Activated CD4-positive, CD25-positive, alpha-beta regulatory T cell treated with anti-CD3 and anti-CD28 coated beads, Interleukin-2, amount 50 U/mL, for 16 hours (primary cell): Measurements from ENCODE around the gene IPO9.

Source experiments
- DNase-seq: peaks from one replicate; pipeline ENCODE4 v3.0.0-alpha.2; 2020; ENCODE audit warnings: low read depth, low spot score

The IPO9 gene

DNA sequence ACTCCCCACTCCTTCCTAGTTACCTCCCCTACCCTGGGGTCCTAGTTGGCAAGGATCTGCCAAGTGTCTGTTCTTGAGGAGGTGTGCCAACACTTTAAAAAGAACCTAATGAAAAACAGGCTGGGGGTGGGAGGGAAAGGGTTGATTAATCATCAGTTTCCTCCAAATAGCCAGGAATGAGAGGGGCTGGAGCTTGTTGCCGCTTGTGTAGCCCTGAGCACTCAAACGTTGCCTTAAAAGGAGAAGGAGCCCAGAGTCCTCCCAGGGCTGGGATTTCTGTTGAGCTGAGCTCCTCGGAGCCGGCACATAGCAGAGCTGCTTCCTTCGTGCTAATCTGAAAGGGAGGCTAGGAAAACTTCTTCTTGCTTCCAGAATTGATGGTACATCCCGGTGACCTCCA, 75.6 kb downstream of the IPO9 start:
- DNase-seq: no peak

DNA sequence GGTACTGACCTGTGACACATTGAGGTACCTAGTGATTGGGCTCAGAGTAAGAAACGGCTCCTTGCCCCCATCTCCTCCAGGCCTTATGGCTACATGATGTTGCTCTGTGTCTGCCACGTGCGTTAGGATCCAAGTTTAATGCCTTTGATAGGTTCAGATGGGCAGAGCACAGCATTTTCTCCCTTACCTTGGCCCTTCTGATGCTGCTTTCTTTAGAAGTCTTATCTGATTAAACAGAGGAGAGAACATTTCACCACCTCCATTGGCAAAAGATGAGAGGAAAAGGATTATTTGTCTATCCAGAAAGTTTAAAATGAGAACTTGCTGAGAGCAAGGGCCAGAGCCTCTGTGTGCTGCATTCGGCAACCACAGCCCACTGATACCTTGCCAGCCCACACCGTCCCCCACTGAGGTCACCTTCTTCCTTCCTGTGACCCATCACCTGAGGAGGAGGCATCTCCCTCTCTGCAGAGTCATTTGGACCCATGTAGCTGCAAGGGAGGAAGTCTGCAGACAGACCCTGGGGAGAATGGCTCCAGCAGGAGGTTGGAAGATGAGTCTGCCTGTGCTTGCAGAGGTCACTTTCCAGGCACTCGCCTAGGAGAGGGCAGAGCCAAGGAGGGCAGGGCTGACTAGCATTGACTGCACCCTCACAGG, 76.4 kb downstream of the IPO9 start:
- DNase-seq: no peak

DNA sequence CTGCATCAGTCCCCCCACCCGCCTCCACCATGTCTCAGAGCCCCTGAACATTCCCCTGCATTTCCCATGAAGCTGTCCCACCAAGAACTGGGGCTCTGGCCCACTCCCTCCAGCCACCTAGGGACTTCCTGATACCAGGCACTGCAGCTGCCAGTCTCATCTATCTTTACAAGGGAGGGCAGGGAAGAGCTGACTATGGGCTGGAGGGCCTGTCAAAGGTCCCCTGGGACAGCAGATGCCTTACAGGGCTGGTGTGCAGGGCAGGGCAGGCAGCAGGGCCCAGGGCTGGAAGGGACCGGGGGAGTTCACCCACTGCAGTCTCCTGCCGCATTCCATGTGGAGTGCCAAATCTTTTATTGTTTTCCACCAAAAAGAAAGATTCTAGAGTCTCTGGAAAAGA, 77.4 kb downstream of the IPO9 start:
- no peak for DNase-seq

DNA sequence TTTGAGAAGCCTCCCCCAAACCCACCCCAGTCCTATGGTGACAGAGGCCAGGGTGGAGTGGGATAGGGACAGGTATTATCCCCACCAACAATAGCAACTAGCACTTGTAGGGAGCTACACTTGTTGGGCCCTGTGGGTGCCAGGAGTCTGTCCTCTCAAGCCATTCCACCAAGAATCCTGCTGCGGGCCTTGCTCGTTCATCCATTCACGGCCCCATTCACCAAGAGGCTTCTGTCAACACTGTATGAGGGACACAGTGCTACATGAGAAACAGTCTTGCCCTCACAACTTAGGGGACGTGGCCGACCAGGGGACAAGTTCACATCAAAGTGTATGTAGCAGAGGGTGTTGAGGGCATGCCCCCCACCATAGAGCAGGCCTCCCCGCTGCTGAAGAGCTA, 78.7 kb downstream of the IPO9 start:
- DNase-seq: no peak

- no peak for DNase-seq
These were observed 83.0 kb downstream of the IPO9 start for GRCh38 chr1:201911826-201912571.

- no peak for DNase-seq
These were observed 83.9 kb downstream of the IPO9 start for GRCh38 chr1:201912832-201913231.

DNA sequence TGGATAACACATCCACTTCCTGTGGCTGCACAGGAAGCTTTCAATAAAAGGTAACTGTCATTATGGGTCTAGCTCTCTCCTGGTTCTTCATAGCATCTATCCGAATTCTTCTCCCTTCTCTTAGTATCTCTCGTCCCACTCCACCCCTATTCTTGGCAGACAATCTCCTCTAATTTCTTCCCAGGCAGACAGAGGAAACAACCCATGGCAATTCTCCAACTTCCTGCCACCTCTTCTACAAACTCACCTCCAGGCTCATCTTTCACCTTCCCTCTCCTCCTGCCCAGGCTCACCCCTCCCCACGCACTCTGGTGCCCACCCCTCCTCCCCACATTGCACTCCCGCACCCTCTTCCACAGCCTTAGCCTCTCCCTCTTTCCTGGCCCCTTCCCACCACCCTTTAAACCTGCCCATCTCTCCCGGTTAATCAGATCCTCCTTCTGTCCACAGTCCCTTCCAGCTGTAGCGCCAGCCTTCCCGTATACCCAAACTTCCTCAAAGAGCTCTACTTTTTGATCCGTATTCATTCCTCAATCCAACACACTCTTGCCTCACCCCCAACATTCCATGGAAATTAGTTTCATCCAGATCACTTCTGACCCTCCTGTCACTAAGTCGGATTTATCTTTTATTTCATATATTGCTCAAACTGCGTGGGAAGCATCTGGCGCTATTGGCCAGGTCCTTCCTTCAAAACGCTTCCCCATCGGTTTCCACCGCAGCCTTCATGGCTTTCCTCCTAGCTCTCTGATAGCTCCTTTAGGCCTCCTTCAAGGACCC, 85.7 kb downstream of the IPO9 start:
- DNase-seq: no peak

DNA sequence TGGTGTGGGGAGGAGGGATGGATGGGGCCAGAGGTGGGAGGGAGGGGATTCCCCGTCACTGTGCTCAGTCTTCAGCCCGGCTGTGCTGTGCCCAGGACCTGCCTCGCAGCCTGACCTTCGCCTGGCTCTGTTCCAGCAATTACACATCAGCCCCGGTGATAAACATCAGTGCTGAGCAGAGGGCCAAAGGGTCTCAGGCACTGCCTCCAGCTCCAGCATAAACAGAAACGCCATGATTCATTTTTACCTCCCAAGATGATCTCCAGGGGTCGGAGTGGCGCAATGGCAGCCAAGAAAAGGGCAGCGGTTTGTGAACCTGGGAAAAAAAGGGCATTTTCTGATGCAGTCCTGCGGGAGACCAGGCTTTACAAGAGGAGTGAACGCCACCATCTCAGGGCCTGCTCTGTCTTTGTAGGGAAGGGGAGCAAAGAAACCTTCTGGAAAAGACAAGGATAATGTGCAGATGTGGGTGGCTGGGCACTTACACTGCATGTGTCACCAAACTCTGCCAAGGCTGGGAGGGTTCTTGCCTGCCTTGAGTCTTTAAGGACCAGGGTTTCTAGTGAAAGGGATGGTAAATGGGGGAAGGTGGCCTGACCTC, 87.8 kb downstream of the IPO9 start:
- no peak for DNase-seq

GRCh38 chr1:201917362-201918033, 88.5 kb downstream of the IPO9 start:
- no peak for DNase-seq

GRCh38 chr1:201918343-201918742, 89.4 kb downstream of the IPO9 start:
- no peak for DNase-seq

DNA sequence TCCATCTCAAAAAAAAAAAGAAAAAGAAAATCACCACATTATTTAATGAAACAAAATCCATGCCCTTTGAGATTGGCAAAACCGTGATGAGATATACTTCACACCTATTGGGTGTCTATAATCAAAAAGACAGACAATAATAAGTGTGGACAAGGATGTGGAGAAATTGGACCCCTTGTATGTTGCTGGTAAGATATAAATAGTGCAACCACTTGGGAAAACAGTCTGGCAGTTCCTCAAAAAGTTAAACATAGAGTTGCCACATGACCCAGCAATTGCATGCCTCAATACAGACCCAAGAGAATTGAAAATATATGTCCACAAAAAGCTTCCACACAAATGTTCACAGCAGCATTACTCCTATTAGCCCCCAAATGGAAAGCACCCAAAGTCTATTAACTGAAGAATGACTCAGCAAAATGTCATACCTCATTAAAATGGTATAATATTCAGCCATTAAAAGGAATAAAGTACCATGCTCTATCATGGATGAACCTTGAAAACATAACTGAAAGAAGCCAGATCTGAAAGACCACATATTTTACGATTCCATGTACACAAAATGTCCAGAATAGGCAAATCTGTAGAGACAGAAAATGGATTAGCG, 93.1 kb downstream of the IPO9 start:
- DNase-seq: no peak

DNA sequence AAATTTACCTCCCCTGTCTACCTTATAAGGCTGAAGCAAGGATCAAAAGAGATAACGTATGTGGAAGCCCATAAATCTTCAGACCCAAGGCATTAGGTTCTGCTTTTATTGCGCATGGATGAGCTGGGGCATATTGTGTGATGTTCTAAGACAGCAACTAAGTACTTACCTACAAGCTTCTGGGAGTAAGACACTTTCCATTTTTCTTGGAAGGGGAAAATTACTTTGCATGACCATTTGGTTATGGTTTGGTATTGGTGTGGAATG, 96.3 kb downstream of the IPO9 start:
- no peak for DNase-seq

- no peak for DNase-seq
These were observed 97.2 kb downstream of the IPO9 start for GRCh38 chr1:201925981-201926645.

DNA sequence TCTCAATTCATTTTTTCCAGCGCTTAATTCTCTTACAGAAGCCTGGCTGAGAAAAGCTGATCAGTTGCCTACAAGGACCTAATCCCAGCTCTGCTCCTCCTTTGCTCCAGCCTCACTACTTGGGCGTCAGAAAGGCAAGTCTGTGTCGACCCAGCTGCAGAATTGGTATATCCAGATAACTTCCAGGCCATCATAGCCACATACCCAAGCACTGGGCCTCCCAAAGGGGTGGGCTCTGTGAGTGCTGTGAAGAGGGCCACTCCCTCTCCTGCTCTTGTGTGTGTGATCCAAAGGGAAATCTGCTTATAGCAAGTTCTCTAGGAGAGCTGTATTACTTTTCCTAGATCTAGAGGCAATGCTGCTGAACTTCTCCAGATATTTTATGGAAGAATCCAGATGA, 99.3 kb downstream of the IPO9 start:
- no peak for DNase-seq

DNA sequence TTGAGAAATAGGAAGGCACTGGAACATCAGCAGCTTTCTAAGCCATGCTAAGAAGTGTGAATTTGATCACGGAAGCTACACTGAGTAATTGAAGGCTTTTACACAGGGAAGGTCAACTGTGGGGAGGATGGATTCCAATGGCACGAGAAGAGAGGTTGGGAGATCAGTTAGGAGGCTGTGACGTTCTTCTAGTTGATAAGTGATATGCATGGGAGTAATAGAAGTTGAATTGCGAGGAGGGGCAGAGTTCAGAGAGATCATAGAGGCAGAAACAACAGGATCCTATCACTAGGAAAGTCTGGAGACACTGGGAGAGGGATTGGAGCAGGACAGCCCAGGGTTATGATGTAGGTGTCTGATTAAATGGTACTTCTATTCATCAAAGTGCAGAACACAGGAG, 101.2 kb downstream of the IPO9 start:
- DNase-seq: no peak

GRCh38 chr1:201930803-201931202, 101.8 kb downstream of the IPO9 start:
- DNase-seq: no peak
